ENCODE results near the gene HERC3. TPM values are rescaled to one million over a fixed set of nuclear protein-coding genes. Genes with fewer than 3 reads are reported as not detected.

Gene HERC3
- total RNA-seq, 1 donor from 2014 or later, result 14.0 TPM

DNA sequence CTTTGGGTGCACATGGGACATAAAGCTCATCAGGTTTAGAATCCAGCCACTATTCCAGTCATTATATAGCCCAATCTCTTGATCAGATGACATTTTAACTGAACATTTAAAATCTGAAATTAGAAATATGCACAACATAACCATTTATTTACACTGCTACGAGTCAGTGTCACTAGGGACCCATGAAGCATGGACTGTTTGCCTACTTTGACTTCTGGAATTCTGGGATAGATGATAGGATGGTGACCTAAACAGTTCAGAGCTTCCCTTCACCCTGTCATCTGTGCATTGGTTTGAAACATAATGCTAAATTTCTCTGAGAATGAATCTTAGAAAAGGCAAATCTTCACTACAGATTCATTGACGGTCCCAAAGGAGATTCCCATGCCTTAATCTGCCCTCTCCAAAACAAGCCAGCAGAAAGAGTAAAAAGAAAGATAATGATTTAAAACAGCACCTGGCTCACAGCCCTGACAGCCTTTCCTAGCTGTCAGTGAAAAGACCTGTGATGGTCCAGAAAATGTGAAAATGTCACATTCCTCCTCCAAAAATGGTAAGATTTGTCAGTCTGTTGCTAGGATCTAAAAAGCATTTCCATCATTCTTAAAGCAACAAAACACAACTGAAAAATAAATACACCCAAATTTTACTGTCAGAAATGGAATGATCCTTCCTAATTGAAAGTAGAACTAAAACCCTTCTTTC lies 18.9 kb upstream of the HERC3 start:
- Mint-ChIP-seq H3K27ac (ENCODE audit: unreplicated experiment) (no peak overlapping the region), H3K27me3 (ENCODE audit: unreplicated experiment) (peaks cover 5% of the 10 kb centered on the region), H3K4me3 (ENCODE audit: unreplicated experiment) (no peak overlapping the region), H3K9me3 (ENCODE audit: unreplicated experiment) (no peaks in the 10 kb centered on the region), H3K36me3 (ENCODE audit: unreplicated experiment) (no peaks in the 10 kb centered on the region), H3K4me1 (ENCODE audit: low read depth, unreplicated experiment) (peaks cover 2% of the 10 kb centered on the region)
- DNase-seq, result no peak
- TF ChIP-seq CTCF (IDR thresholded peaks at IDR 0.05; ENCODE audit: partially characterized antibody, unreplicated experiment), result no peak

DNA sequence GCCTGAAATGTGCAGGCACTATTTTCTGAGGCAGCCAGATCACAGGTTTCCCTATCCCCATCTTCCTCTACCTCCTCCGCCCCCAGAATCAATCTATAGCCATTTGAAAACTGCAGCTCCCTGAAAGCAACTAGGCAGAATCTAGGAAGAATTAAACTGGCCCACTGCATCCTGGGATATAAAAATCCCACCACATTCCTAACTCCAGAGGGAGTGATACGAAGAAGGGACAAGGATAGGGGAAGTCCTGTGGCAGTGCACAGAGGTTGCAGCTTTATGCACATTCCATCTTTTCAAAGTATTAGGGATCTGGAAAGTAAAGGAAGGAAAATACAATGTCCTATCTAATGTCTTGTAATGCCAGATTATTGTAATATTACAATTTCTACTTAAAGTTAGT lies 18.3 kb upstream of the HERC3 start:
- H3K27ac Mint-ChIP-seq (ENCODE audit: unreplicated experiment), result no peak overlapping the region
- peaks cover 5% of the 10 kb centered on the region for H3K27me3 Mint-ChIP-seq (ENCODE audit: unreplicated experiment)
- no peaks in the 10 kb centered on the region for H3K9me3 Mint-ChIP-seq (ENCODE audit: unreplicated experiment)
- no peak for TF ChIP-seq CTCF (IDR thresholded peaks at IDR 0.05; ENCODE audit: partially characterized antibody, unreplicated experiment)
- H3K36me3 Mint-ChIP-seq (ENCODE audit: unreplicated experiment), result no peaks in the 10 kb centered on the region
- no peak overlapping the region for H3K4me3 Mint-ChIP-seq (ENCODE audit: unreplicated experiment)
- DNase-seq, result no peak
- H3K4me1 Mint-ChIP-seq (ENCODE audit: low read depth, unreplicated experiment), result peaks cover 2% of the 10 kb centered on the region

- no peak overlapping the region for H3K27ac Mint-ChIP-seq (ENCODE audit: unreplicated experiment)
- H3K36me3 Mint-ChIP-seq (ENCODE audit: unreplicated experiment), result no peaks in the 10 kb centered on the region
- H3K4me3 Mint-ChIP-seq (ENCODE audit: unreplicated experiment), result no peak overlapping the region
- H3K9me3 Mint-ChIP-seq (ENCODE audit: unreplicated experiment), result no peaks in the 10 kb centered on the region
- H3K27me3 Mint-ChIP-seq (ENCODE audit: unreplicated experiment), result no peaks in the 10 kb centered on the region
- DNase-seq, result no peak
- TF ChIP-seq CTCF (IDR thresholded peaks at IDR 0.05; ENCODE audit: partially characterized antibody, unreplicated experiment), result no peak
- H3K4me1 Mint-ChIP-seq (ENCODE audit: low read depth, unreplicated experiment), result peaks cover 2% of the 10 kb centered on the region
Measured at GRCh38 chr4:88575186-88575585, 17.1 kb upstream of the HERC3 start.

- no peaks in the 10 kb centered on the region for H3K27me3 Mint-ChIP-seq (ENCODE audit: unreplicated experiment)
- no peak overlapping the region for H3K27ac Mint-ChIP-seq (ENCODE audit: unreplicated experiment)
- no peaks in the 10 kb centered on the region for H3K4me1 Mint-ChIP-seq (ENCODE audit: low read depth, unreplicated experiment)
Measured at GRCh38 chr4:88582493-88582892, 9.8 kb upstream of the HERC3 start.

More at GRCh38 chr4:88582493-88582892, 9.8 kb upstream of the HERC3 start:
- Mint-ChIP-seq H3K4me3 (ENCODE audit: unreplicated experiment) (no peak overlapping the region), H3K36me3 (ENCODE audit: unreplicated experiment) (no peaks in the 10 kb centered on the region), H3K9me3 (ENCODE audit: unreplicated experiment) (no peaks in the 10 kb centered on the region)
- TF ChIP-seq CTCF (IDR thresholded peaks at IDR 0.05; ENCODE audit: partially characterized antibody, unreplicated experiment), result no peak
- DNase-seq, result no peak
